CD4-positive, alpha-beta memory T cell (primary cell): ENCODE measurements around the gene CARS1. TPM values are rescaled to one million over a fixed set of nuclear protein-coding genes. Genes with fewer than 3 reads are reported as not detected.
"Not testable (repeated sequence)": the region's sequence is repeated elsewhere in the genome, so short reads cannot be mapped to it uniquely, and the experiment has no call there.

Experiments used
- CTCF ChIA-PET: fragments of 350-600 bp; sonication (Branson Sonifier 250); formaldehyde crosslinking; loops from one replicate; lab custom pipeline; 2021; ENCODE audit warnings: inconsistent platforms; ENCODE audit not compliant: partially characterized antibody; lab: Charles Lee
- POLR2A ChIA-PET: fragments of 350-600 bp; sonication (Branson Sonifier 250); formaldehyde crosslinking; loops from one replicate; lab custom pipeline; 2021; ENCODE audit not compliant: partially characterized antibody; lab: Charles Lee
- DNase-seq, 5 donors: peaks; one replicate each; pipeline versions ENCODE4 v3.0.0 to v3.0.0-alpha.2; 2020 to 2022; ENCODE audit warnings: mixed read lengths in 1 of 5
- H3K27ac ChIP-seq: one replicate; pipeline ENCODE4 v1.7.0; 2013; ENCODE audit warnings: low read depth, low read length
- H3K27me3 ChIP-seq: 2 replicates; pipeline ENCODE4 v1.7.0; 2013; ENCODE audit warnings: mild to moderate bottlenecking, low read length, moderate library complexity; ENCODE audit not compliant: insufficient read depth
- H3K36me3 ChIP-seq: 2 replicates; pipeline ENCODE4 v1.7.0; 2013; ENCODE audit warnings: mild to moderate bottlenecking, low read length, moderate library complexity; ENCODE audit not compliant: insufficient read depth
- H3K4me1 ChIP-seq: 2 replicates; pipeline ENCODE4 v1.7.0; 2013; ENCODE audit warnings: mild to moderate bottlenecking, low read length, moderate library complexity; ENCODE audit not compliant: insufficient read depth
- H3K4me3 ChIP-seq, 2 donors: one replicate each; pipeline ENCODE4 v1.7.0; 2013; ENCODE audit warnings: low read length in 2 of 2, mild to moderate bottlenecking in 1 of 2
- H3K9me3 ChIP-seq, 2 donors: one replicate each; pipeline ENCODE4 v1.7.0; 2013; ENCODE audit warnings: low read length in 2 of 2, control low read depth in 1 of 2; ENCODE audit not compliant: control insufficient read depth in 1 of 2
- H3K27ac Mint-ChIP-seq, 7 donors: one replicate each; pipeline ENCODE4 v1.8.0; 2020 to 2021; ENCODE audit warnings: mixed read lengths in 7 of 7, mild to moderate bottlenecking in 6 of 7, inconsistent platforms in 3 of 7, moderate library complexity in 3 of 7
- H3K27me3 Mint-ChIP-seq, 2 donors: one replicate each; pipeline ENCODE4 v1.8.0; 2020 to 2021; ENCODE audit warnings: mixed read lengths in 2 of 2
- H3K36me3 Mint-ChIP-seq, 2 donors: one replicate each; pipeline ENCODE4 v1.8.0; 2020 to 2021; ENCODE audit warnings: mixed read lengths in 2 of 2, inconsistent platforms in 1 of 2, mild to moderate bottlenecking in 1 of 2
- H3K4me1 Mint-ChIP-seq, 4 donors: one replicate each; pipeline ENCODE4 v1.8.0; 2020 to 2021; ENCODE audit warnings: mixed read lengths in 4 of 4, mild to moderate bottlenecking in 1 of 4
- H3K4me3 Mint-ChIP-seq, 8 donors: one replicate each; pipeline ENCODE4 v1.8.0; 2020 to 2021; ENCODE audit warnings: mixed read lengths in 8 of 8, mild to moderate bottlenecking in 7 of 8, moderate library complexity in 6 of 8, inconsistent platforms in 3 of 8
- H3K9me3 Mint-ChIP-seq, 8 donors: one replicate each; pipeline ENCODE4 v1.8.0; 2020 to 2021; ENCODE audit warnings: mixed read lengths in 8 of 8, mild to moderate bottlenecking in 5 of 8, inconsistent platforms in 3 of 8, moderate library complexity in 1 of 8
- intact Hi-C: fragments of 100-400 bp; cut with micrococcal nuclease; formaldehyde crosslinking; loops from one replicate; pipeline ENCODE4 v1.15.1; 2023
- polyA plus RNA-seq, 2 donors: library from polyadenylated mRNA; unstranded; fragments of 300-500 nt; fragmentation: Illumina TruSeq; gene quantifications; one replicate each; pipeline ENCODE4 v1.2.3, GENCODE V29; 2021
- total RNA-seq, 2 experiments: library from RNA; stranded (reverse); gene quantifications; one replicate each; pipeline ENCODE4 v1.2.3, GENCODE V29; 2021

Gene CARS1
- total and polyA plus RNA-seq, 4 experiments from 2014 or later = 37.1 to 80.3 (median 57.1) TPM

- CTCF ChIA-PET = interaction anchor here (1.3 kb wide), 1 partner anchor 25 kb away, joined by 4 read pairs; no protein-coding TSS in a partner anchor
- H3K36me3 ChIP-seq, H3K36me3 Mint-ChIP-seq, intact Hi-C loops, POLR2A ChIA-PET, H3K27ac ChIP-seq, H3K4me3 ChIP-seq, H3K27me3 ChIP-seq, H3K9me3 Mint-ChIP-seq, H3K4me1 Mint-ChIP-seq, H3K4me3 Mint-ChIP-seq, DNase-seq, H3K27ac Mint-ChIP-seq, H3K9me3 ChIP-seq, H3K4me1 ChIP-seq: not testable (repeated sequence)
- H3K27me3 Mint-ChIP-seq = peaks cover 4 to 11% of the 10 kb centered on the region in 2 donors
Observed at GRCh38 chr11:3066308-3066707, 9.1 kb upstream of the CARS1 start.

GRCh38 chr11:3064709-3065108 lies 7.5 kb upstream of the CARS1 start:
- H3K9me3 ChIP-seq, H3K9me3 Mint-ChIP-seq, H3K27me3 ChIP-seq, H3K4me1 ChIP-seq, H3K4me1 Mint-ChIP-seq, H3K27ac Mint-ChIP-seq, DNase-seq, CTCF ChIA-PET, H3K36me3 ChIP-seq, H3K4me3 Mint-ChIP-seq, intact Hi-C loops, POLR2A ChIA-PET, H3K27ac ChIP-seq, H3K4me3 ChIP-seq, H3K36me3 Mint-ChIP-seq: not testable (repeated sequence)
- peaks cover 7 to 11% of the 10 kb centered on the region in 2 donors for H3K27me3 Mint-ChIP-seq

DNA sequence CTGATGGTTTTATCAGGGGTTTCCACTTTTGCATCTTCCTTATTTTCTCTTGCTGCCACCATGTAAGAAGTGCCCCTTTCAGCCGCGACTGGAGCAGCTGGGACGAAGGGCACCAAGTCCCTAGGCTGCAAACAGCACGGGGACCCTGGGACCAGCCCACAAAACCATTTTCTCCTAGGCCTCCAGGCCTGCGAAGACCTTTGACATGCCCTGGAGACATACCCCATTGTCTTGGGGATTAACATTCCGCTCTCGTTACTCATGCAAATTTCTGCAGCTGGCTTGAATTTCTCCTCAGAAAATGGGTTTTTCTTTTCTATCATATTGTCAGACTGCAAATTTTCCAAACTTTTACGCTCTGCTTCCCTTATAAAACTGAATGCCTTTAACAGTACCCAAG lies 6.7 kb upstream of the CARS1 start:
- H3K4me1 Mint-ChIP-seq, intact Hi-C loops, H3K27me3 ChIP-seq, DNase-seq, H3K9me3 ChIP-seq, POLR2A ChIA-PET, H3K27ac Mint-ChIP-seq, H3K27ac ChIP-seq, H3K4me1 ChIP-seq, H3K4me3 Mint-ChIP-seq, CTCF ChIA-PET, H3K36me3 Mint-ChIP-seq, H3K9me3 Mint-ChIP-seq, H3K36me3 ChIP-seq, H3K4me3 ChIP-seq: not testable (repeated sequence)
- peaks cover 7 to 11% of the 10 kb centered on the region in 2 donors for H3K27me3 Mint-ChIP-seq

GRCh38 chr11:3063432-3063831 lies 6.2 kb upstream of the CARS1 start:
- POLR2A ChIA-PET, CTCF ChIA-PET, H3K36me3 Mint-ChIP-seq: not testable (repeated sequence)

DNA sequence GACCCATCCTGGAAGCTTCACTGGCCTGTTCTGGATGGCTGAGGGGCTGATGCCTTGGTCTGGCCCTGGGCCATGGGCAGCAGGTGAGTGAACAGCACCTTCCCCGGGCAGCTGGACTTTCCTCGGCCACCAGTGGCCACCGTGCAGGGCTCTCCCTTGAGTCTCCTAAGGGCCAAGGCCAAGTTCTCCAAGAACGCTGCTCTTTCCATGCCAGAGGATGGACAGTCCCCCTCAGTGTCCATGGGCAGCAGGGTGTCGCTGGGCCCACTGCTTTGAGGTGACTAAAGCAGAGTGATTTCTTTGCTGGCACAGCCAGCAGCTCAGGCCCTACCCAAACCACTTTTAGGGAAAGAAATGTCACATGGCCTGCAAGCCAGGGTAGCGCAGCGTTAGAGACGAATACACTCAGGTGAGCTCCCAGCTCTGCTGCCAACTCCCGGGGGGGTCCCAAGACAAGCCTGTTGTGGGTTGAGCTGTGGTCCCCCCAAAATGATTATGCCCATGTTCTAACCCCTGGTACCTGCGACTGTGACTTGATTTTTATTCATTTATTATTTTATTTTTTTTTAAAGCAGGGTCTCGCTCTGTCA lies 3.3 kb upstream of the CARS1 start:
- Mint-ChIP-seq H3K36me3 (peaks cover 0 to 3% of the 10 kb centered on the region in 2 donors), H3K4me3 (no peak overlapping the region), H3K4me1 (peaks cover 8 to 21% (median 14%) of the 10 kb centered on the region in 4 donors), H3K27ac (no peak overlapping the region), H3K9me3 (no peaks in the 10 kb centered on the region), H3K27me3 (peaks cover 2 to 6% of the 10 kb centered on the region in 2 donors)
- Histone ChIP-seq H3K27me3 (no peaks in the 10 kb centered on the region), H3K9me3 (no peaks in the 10 kb centered on the region), H3K27ac (no peak overlapping the region), H3K4me1 (peaks cover 10% of the 10 kb centered on the region), H3K36me3 (no peaks in the 10 kb centered on the region), H3K4me3 (no peak overlapping the region)
- no peak for DNase-seq
- intact Hi-C loops = no loop called here
- CTCF ChIA-PET = no interaction called here
- POLR2A ChIA-PET = no interaction called here

More at GRCh38 chr11:3063432-3063831, 6.2 kb upstream of the CARS1 start:
- DNase-seq, H3K9me3 Mint-ChIP-seq, H3K36me3 ChIP-seq, H3K27me3 ChIP-seq, H3K4me3 Mint-ChIP-seq, H3K27ac Mint-ChIP-seq, H3K27ac ChIP-seq, H3K4me3 ChIP-seq, intact Hi-C loops, H3K9me3 ChIP-seq, H3K4me1 Mint-ChIP-seq, H3K4me1 ChIP-seq: not testable (repeated sequence)
- H3K27me3 Mint-ChIP-seq = peaks cover 7 to 11% of the 10 kb centered on the region in 2 donors

- Mint-ChIP-seq H3K4me3 (peak overlapping the region in 6 of 8 donors; percentile 29 to 62 (median 50)), H3K9me3 (no peaks in the 10 kb centered on the region), H3K27ac (peak overlapping the region in 2 of 7 donors; percentile 59 to 64), H3K36me3 (peaks cover 0 to 10% of the 10 kb centered on the region in 2 donors), H3K4me1 (peaks cover 15 to 35% (median 27%) of the 10 kb centered on the region in 4 donors), H3K27me3 (peaks cover 0 to 3% of the 10 kb centered on the region in 2 donors)
- Histone ChIP-seq H3K27me3 (no peaks in the 10 kb centered on the region), H3K4me3 (no peak overlapping the region), H3K36me3 (peaks cover 2% of the 10 kb centered on the region), H3K27ac (no peak overlapping the region), H3K4me1 (peaks cover 21% of the 10 kb centered on the region), H3K9me3 (no peaks in the 10 kb centered on the region)
- CTCF ChIA-PET = no interaction called here
- DNase-seq = no peak
- POLR2A ChIA-PET = no interaction called here
- intact Hi-C loops = no loop called here
Observed at GRCh38 chr11:3058753-3059664, 1.8 kb upstream of the CARS1 start.
